ENCODE results near the gene LEUTX.
"Not testable (repeated sequence)": the region's sequence is repeated elsewhere in the genome, so short reads cannot be mapped to it uniquely, and the experiment has no call there.

LEUTX gene

GRCh38 chr19:39788244-39788643 lies 9.6 kb downstream of the LEUTX start:
- DNase-seq: no peak

GRCh38 chr19:39792999-39793546 lies 14.4 kb downstream of the LEUTX start:
- peak; percentile 43 for DNase-seq

GRCh38 chr19:39795001-39795400 lies 16.3 kb downstream of the LEUTX start:
- no peak for DNase-seq

GRCh38 chr19:39796000-39796498 lies 17.4 kb downstream of the LEUTX start:
- DNase-seq: no peak

GRCh38 chr19:39797083-39797482 lies 18.4 kb downstream of the LEUTX start:
- no peak for DNase-seq

GRCh38 chr19:39802958-39803357 lies 24.3 kb downstream of the LEUTX start:
- no peak for DNase-seq

- DNase-seq: no peak
Measured at GRCh38 chr19:39805104-39805503, 26.4 kb downstream of the LEUTX start.

- no peak for DNase-seq
Measured at GRCh38 chr19:39807846-39808364, 29.3 kb downstream of the LEUTX start.

- not testable (repeated sequence) for DNase-seq
Measured at GRCh38 chr19:39808688-39809087, 30.0 kb downstream of the LEUTX start.

- DNase-seq: no peak
Measured at GRCh38 chr19:39809368-39809767, 30.7 kb downstream of the LEUTX start.

GRCh38 chr19:39810424-39810823 lies 31.8 kb downstream of the LEUTX start:
- no peak for DNase-seq

- DNase-seq: no peak
Measured at GRCh38 chr19:39811064-39811463, 32.4 kb downstream of the LEUTX start.

GRCh38 chr19:39813264-39813993 lies 34.8 kb downstream of the LEUTX start:
- DNase-seq: no peak

GRCh38 chr19:39814111-39814510 lies 35.5 kb downstream of the LEUTX start:
- DNase-seq: not testable (repeated sequence)

- DNase-seq: no peak
Measured at GRCh38 chr19:39814595-39814994, 35.9 kb downstream of the LEUTX start.

GRCh38 chr19:39816287-39817048 lies 37.8 kb downstream of the LEUTX start:
- no peak for DNase-seq

GRCh38 chr19:39817888-39818561 lies 39.4 kb downstream of the LEUTX start:
- DNase-seq: no peak

- DNase-seq: no peak
Measured at GRCh38 chr19:39818626-39819097, 40.0 kb downstream of the LEUTX start.

- DNase-seq: no peak
Measured at GRCh38 chr19:39819786-39820185, 41.1 kb downstream of the LEUTX start.

- no peak for DNase-seq
Measured at GRCh38 chr19:39820696-39821095, 42.0 kb downstream of the LEUTX start.

GRCh38 chr19:39823686-39824085 lies 45.0 kb downstream of the LEUTX start:
- DNase-seq: no peak

- peak; percentile 78 for DNase-seq
Measured at GRCh38 chr19:39824143-39825092, 45.8 kb downstream of the LEUTX start.

All from NCI-H226 (cell line).